ENCODE data around the gene PSORS1C1.
"Not testable (repeated sequence)": the region's sequence is repeated elsewhere in the genome, so short reads cannot be mapped to it uniquely, and the experiment has no call there.

GRCh38 chr6:31067891-31068668 is 46.5 kb upstream of the PSORS1C1 start:
- TF ChIP-seq CTCF (IDR thresholded peaks at IDR 0.05 in 8 of 11, conservative IDR thresholded peaks at IDR 0.05 in 3 of 11); POLR2AphosphoS5 (IDR thresholded peaks at IDR 0.05); POLR2A (IDR thresholded peaks at IDR 0.05): not testable (repeated sequence)

All from spleen (tissue), 7 donors.